Measurements from ENCODE around the gene PHF21B.

DNA sequence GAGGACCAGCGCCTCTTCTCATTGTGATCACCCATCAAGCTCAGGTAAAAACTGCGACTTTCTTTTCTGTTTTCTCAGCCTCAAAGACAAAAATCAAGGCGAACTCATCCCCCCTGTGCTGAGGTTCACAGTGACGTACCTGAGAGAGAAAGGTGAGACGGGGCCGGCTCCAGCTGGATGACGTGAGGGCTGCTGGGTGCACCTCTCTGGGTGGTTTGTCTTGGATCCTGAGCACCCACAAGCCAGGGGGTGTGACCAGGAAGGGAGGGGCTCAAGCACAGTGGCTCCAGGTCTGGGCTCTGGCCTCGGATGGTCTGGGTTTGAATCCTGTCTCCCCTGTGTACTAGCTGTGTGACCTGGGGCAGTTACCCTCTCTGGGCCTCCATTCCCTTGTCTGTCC lies 164.6 kb downstream of the PHF21B start:
- TF ChIP-seq BHLHE40 (IDR thresholded peaks at IDR 0.05; ENCODE audit: borderline replicate concordance) (no peak), ELF4 (IDR thresholded peaks at IDR 0.05) (no peak), FOXM1 (IDR thresholded peaks at IDR 0.05; ENCODE audit: borderline replicate concordance) (no peak), ARNT (IDR thresholded peaks at IDR 0.05) (no peak), CTBP1 (IDR thresholded peaks at IDR 0.05; ENCODE audit: borderline replicate concordance) (no peak), TARDBP (IDR thresholded peaks at IDR 0.05) (no peak), L3MBTL2 (conservative IDR thresholded peaks at IDR 0.05) (no peak), SP1 (IDR thresholded peaks at IDR 0.05) (no peak), NFRKB (IDR thresholded peaks at IDR 0.05) (no peak), FOXK2 (IDR thresholded peaks at IDR 0.05) (no peak), HDGF (IDR thresholded peaks at IDR 0.05; ENCODE audit: borderline replicate concordance) (no peak)
- TF ChIP-seq, protein P1, sequence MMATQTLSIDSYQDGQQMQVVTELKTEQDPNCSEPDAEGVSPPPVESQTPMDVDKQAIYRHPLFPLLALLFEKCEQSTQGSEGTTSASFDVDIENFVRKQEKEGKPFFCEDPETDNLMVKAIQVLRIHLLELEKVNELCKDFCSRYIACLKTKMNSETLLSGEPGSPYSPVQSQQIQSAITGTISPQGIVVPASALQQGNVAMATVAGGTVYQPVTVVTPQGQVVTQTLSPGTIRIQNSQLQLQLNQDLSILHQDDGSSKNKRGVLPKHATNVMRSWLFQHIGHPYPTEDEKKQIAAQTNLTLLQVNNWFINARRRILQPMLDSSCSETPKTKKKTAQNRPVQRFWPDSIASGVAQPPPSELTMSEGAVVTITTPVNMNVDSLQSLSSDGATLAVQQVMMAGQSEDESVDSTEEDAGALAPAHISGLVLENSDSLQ (IDR thresholded peaks at IDR 0.05), result no peak

Measured in HEK293T (cell line).